ENCODE measurements around the gene KCNB1.

The KCNB1 gene

DNA sequence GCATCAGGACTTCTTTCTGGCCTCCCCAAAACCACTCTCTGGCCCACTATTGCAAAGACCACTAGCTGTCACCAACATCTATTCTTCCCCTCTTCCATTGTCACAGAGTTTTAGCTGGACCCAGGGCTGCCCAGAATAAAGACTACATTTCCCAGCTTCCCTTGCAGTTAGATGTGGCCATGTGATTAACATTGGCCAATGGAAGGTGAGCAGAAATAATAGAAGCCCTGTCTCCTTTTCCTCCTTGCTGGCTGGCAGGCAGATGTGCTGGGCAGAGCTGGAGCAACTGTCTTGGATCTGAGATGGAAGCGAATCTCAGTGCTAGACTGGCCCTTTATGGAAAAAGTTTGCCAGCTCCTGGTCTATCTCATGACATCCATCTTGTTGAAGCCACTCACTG, 97.0 kb downstream of the KCNB1 start:
- DNase-seq = peak; percentile 4

- DNase-seq = peak; percentile 90
Measured at GRCh38 chr20:49384437-49385434, 97.7 kb downstream of the KCNB1 start.

GRCh38 chr20:49381558-49382493, 100.6 kb downstream of the KCNB1 start:
- DNase-seq = no peak

- DNase-seq = no peak
Measured at GRCh38 chr20:49380337-49380780, 102.1 kb downstream of the KCNB1 start.

DNA sequence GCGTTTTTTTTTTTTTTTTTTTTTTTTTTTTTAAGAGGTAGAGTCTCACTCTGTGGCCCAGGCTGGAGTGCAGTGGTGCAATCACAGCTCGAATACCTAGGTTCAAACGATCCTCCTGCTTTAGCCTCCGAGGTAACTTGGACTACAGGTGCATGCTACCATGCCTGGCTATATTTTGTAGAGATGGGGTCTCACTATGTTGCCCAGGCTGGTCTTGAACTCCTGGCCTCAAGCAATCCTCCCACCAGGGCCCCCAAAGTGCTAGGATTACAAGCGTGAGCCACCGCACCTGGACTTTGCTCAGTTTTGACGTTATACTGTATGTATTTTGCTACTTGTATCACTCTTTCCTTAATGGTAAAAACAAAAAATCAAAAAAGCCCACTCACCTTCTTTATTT, 103.1 kb downstream of the KCNB1 start:
- no peak for DNase-seq

DNA sequence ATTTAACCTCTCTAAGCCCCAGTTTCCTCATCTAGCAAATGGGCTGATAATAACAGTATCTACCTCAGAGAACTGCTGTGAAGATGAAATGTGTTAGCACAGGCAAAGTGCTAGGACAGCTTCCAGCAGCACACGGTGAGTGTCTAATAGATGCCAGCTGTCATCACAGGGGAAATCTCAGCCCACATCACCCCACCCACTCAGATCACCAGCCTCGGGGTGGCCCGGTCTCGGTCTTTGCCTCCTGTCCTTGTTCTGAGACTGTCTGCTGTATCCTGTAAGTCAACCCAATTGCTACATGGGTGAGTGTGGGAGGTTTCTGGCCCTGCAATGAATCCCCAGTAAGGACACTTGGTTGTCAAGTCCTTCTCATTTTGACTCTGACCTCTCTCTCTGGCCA, 105.1 kb downstream of the KCNB1 start:
- no peak for DNase-seq

DNA sequence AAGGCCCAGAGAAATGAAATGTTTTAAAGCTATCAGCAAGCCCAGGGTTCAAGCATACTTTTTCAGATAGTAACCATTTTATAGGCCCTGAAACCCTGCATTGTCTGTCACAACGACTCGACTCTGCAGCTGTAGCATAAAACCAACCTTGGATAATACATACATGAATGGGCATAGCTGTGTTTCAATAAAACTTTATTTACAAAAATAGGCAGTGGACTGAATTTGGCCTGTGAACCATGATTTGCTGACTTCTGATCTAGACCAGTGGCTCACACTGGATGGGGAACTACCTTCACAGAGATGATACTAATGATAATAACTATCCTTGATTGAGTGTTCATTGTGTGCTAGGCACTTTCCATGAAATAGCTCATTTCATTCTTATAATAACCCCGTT, 107.3 kb downstream of the KCNB1 start:
- no peak for DNase-seq

- no peak for DNase-seq
Measured at GRCh38 chr20:49372095-49372734, 110.3 kb downstream of the KCNB1 start.

GRCh38 chr20:49368596-49368995, 113.9 kb downstream of the KCNB1 start:
- no peak for DNase-seq

GRCh38 chr20:49367113-49367512, 115.4 kb downstream of the KCNB1 start:
- no peak for DNase-seq

GRCh38 chr20:49366687-49367086, 115.8 kb downstream of the KCNB1 start:
- DNase-seq = no peak

GRCh38 chr20:49361862-49362660, 120.4 kb downstream of the KCNB1 start:
- DNase-seq = no peak

- no peak for DNase-seq
Measured at GRCh38 chr20:49360242-49360968, 122.1 kb downstream of the KCNB1 start.

- no peak for DNase-seq
Measured at GRCh38 chr20:49356676-49357075, 125.8 kb downstream of the KCNB1 start.

DNA sequence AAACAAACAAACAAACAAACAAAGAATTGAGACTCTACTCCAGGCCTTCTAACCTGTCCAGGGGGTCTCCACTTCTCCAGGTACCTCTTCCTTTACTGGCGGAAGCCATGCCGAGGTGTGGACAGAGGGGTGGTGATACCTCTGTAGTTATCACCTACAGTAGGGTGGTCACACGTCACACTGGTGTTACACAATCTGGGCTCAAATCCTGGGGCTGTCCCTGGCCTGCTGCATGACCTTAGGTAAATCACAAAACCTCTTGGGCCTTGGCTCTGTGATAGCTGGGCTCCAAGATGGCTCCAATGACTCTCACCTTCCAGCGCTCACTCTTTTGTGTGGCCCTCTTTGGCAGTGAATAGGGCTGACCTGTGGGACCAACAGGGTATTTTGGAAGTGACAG, 127.8 kb downstream of the KCNB1 start:
- DNase-seq = no peak

GRCh38 chr20:49353348-49353747, 129.1 kb downstream of the KCNB1 start:
- no peak for DNase-seq

DNA sequence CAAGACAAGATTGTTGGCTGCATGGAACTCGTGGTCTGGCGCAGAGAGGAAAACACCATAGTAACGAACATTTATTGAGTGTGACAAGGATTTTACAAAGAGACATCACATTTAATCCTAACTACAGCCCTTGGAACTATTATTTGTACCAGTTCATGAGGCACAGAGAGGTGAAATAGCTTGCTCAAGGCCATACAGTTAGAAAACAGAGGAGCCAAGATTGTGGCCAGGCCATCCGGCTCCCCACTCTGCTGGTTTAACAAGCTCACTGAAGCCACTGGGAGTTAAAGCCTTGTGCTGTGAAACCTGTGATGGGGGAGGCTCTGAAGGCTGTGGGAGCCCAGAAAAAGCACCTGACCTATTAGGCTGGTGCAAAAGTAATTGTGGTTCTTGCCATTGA, 129.7 kb downstream of the KCNB1 start:
- DNase-seq = no peak

DNA sequence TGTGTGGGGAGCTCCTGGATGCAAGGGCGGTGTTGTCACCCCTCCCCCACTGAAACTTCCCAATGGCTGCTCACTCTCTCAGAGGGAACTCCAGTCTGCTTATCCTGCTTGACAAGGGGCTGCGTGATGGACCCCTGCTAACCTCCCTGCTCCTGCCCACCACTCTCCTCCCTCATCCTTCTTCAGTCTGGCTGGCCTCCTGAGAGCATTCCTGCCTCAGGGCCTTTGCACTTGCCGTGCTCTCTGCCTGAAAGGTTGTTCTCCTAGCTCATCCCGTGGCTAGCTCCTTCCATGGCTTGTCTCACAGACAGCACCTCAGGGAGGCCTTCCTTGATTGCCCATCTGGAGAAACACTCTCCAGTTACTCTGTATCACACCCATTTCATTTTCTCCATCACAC, 130.7 kb downstream of the KCNB1 start:
- DNase-seq = no peak

DNA sequence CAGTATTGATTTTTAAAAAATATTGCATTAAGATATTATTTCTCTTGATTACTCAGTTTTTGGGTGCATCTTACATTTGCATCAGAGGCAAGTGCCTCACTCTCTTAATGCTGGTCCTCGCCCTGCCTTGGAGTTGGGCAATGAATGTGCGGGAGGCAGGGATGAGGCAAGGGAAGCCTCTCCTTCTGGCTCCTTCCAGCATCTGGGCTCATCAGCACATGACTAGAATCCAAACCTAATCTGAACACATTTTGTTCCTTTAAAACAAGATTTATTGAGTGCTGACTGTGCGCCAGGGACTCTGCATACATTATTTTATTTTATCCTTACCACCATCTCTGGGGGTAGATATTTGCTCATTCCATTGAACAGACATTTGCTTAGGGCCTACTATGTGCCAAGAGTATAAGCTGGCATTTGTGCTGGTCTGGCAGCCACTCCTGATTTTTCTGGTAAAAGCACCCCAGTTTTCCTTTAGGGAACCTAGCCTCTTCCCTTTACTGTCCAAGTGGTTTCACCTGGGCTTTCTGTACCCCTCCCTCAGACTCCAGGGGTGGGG, 132.7 kb downstream of the KCNB1 start:
- DNase-seq = no peak

DNA sequence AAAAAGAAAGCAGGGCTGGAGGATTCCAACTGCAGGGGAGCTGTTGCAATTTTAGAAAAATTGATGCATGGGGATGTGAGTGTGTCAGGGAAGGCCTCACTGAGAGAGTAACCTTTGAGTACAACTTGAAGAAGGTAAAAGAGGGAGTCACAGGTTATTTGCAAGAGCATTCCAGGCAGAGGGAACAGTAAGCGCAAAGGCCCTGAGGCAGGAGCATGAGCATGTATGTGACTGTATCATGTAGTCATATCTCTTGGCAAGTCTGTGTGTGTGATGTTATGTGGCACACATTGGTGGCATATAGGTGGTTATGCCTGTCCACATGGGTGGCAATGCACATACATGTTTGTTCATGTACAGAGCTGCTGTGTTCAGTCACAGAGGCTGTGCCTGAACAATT, 133.4 kb downstream of the KCNB1 start:
- no peak for DNase-seq

GRCh38 chr20:49348563-49348962, 133.9 kb downstream of the KCNB1 start:
- DNase-seq = no peak
